Hepatocyte (in vitro differentiated cells): ENCODE results near the gene PHKG1. TPM values are rescaled to one million over a fixed set of nuclear protein-coding genes. Genes with fewer than 3 reads are reported as not detected.
"Not testable (repeated sequence)": the region's sequence is repeated elsewhere in the genome, so short reads cannot be mapped to it uniquely, and the experiment has no call there.

ENCODE experiments used
- DNase-seq: peaks from one replicate; pipeline ENCODE4 v3.0.0-alpha.2; 2016; ENCODE audit warnings: low spot score
- H2AFZ ChIP-seq: fragments of 200-600 bp; sonication (generic); 2 replicates; pipeline ENCODE4 v1.6.0; 2016; ENCODE audit warnings: antibody characterized with exemption, mild to moderate bottlenecking
- H3K27ac ChIP-seq: fragments of 200-600 bp; sonication (generic); 2 replicates; pipeline ENCODE4 v1.5.1; 2016; ENCODE audit warnings: mild to moderate bottlenecking
- H3K27me3 ChIP-seq: fragments of 200-600 bp; sonication (generic); 2 replicates; pipeline ENCODE4 v1.6.1; 2016
- H3K36me3 ChIP-seq: fragments of 200-600 bp; sonication (generic); replicated peaks from 2 replicates; pipeline ENCODE4 v1.5.1; 2016; ENCODE audit warnings: low read depth; ENCODE audit not compliant: insufficient read depth
- H3K4me1 ChIP-seq: fragments of 200-600 bp; sonication (generic); 2 replicates; pipeline ENCODE4 v1.5.1; 2016; ENCODE audit warnings: mild to moderate bottlenecking, moderate library complexity; ENCODE audit not compliant: insufficient read depth
- H3K4me2 ChIP-seq: fragments of 200-600 bp; sonication (generic); 2 replicates; pipeline ENCODE4 v1.6.0; 2016
- H3K4me3 ChIP-seq: fragments of 200-600 bp; sonication (generic); 2 replicates; pipeline ENCODE4 v1.5.1; 2016; ENCODE audit warnings: mild to moderate bottlenecking
- H3K79me2 ChIP-seq: fragments of 200-600 bp; sonication (generic); 2 replicates; pipeline ENCODE4 v1.6.0; 2017; ENCODE audit warnings: mild to moderate bottlenecking
- H3K9me2 ChIP-seq: fragments of 200-600 bp; sonication (generic); replicated peaks from 2 replicates; pipeline ENCODE4 v1.6.0; 2017; ENCODE audit warnings: mild to moderate bottlenecking; ENCODE audit not compliant: insufficient read depth
- H3K9me3 ChIP-seq: fragments of 200-600 bp; sonication (generic); 2 replicates; pipeline ENCODE4 v1.5.1; 2016; ENCODE audit warnings: low read depth, mild to moderate bottlenecking
- H4K20me1 ChIP-seq: fragments of 200-600 bp; sonication (generic); 2 replicates; pipeline ENCODE4 v1.6.0; 2016; ENCODE audit warnings: mild to moderate bottlenecking; ENCODE audit not compliant: insufficient read depth, poor library complexity, severe bottlenecking
- EZH2 ChIP-seq: fragments of 200-600 bp; sonication (generic); IDR thresholded peaks from 2 replicates; pipeline ENCODE4 v1.6.1; 2016; ENCODE audit warnings: antibody characterized with exemption, mild to moderate bottlenecking, borderline replicate concordance
- EZH2phosphoT487 ChIP-seq: fragments of 200-600 bp; sonication (generic); IDR thresholded peaks from one replicate; pipeline ENCODE4 v1.6.1; 2018; ENCODE audit warnings: antibody characterized with exemption, mild to moderate bottlenecking, low read depth, moderate library complexity; ENCODE audit not compliant: unreplicated experiment, severe bottlenecking
- WGBS: methylation state at CpG from one replicate; pipeline ENCODE4 v1.1.6; 2016; ENCODE audit warnings: low lambda C conversion rate; ENCODE audit errors: missing lambda C conversion rate; 5-methylcytosine and 5-hydroxymethylcytosine counted together
- polyA plus RNA-seq: library from polyadenylated mRNA; unstranded; fragments of >200 nt; fragmentation: Nextera tagmentation; extraction: Ambion mirVana; gene quantifications from 2 replicates; pipeline ENCODE4 v1.2.1, GENCODE V29; 2016
- total RNA-seq: library from RNA; depleted of rRNA; stranded (reverse); fragments of >200 nt; gene quantifications from 2 replicates; pipeline ENCODE4 v1.2.3, GENCODE V29; 2014
- TF ChIP-seq, protein P1 (sequence below): fragments of 200-600 bp; sonication (generic); IDR thresholded peaks from 2 replicates; pipeline ENCODE4 v1.5.1; 2016; ENCODE audit warnings: antibody characterized with exemption, mild to moderate bottlenecking; ENCODE audit not compliant: poor library complexity

PHKG1 gene
- total and polyA plus RNA-seq, 2 experiments from 2014 or later: 0.13 TPM; not detected in 1

- no peaks in the 10 kb centered on the region for H3K27me3 ChIP-seq
- 63% methylated on average over 1 of the region's 1 CpG for WGBS
- H3K4me1 ChIP-seq: no peaks in the 10 kb centered on the region
- no peaks in the 10 kb centered on the region for H3K9me2 ChIP-seq
- H3K4me2 ChIP-seq: no peak overlapping the region
- no peaks in the 10 kb centered on the region for H3K9me3 ChIP-seq
- no peak for DNase-seq
- H4K20me1 ChIP-seq: no peaks in the 10 kb centered on the region
- H2AFZ ChIP-seq: no peak overlapping the region
- no peaks in the 10 kb centered on the region for H3K36me3 ChIP-seq
- H3K27ac ChIP-seq: no peak overlapping the region
- H3K79me2 ChIP-seq: peaks cover 3% of the 10 kb centered on the region
- no peak overlapping the region for H3K4me3 ChIP-seq
- TF ChIP-seq EZH2phosphoT487: no peak
These were observed 17.9 kb upstream of the PHKG1 start for GRCh38 chr7:56110611-56111010.

GRCh38 chr7:56107954-56108258 lies 15.2 kb upstream of the PHKG1 start:
- no peaks in the 10 kb centered on the region for H3K27me3 ChIP-seq
- TF ChIP-seq EZH2phosphoT487 (no peak), EZH2 (no peak)
- TF ChIP-seq, protein P1, sequence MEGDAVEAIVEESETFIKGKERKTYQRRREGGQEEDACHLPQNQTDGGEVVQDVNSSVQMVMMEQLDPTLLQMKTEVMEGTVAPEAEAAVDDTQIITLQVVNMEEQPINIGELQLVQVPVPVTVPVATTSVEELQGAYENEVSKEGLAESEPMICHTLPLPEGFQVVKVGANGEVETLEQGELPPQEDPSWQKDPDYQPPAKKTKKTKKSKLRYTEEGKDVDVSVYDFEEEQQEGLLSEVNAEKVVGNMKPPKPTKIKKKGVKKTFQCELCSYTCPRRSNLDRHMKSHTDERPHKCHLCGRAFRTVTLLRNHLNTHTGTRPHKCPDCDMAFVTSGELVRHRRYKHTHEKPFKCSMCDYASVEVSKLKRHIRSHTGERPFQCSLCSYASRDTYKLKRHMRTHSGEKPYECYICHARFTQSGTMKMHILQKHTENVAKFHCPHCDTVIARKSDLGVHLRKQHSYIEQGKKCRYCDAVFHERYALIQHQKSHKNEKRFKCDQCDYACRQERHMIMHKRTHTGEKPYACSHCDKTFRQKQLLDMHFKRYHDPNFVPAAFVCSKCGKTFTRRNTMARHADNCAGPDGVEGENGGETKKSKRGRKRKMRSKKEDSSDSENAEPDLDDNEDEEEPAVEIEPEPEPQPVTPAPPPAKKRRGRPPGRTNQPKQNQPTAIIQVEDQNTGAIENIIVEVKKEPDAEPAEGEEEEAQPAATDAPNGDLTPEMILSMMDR: no peak
- WGBS: 100% methylated on average over 1 of the region's 1 CpG
- no peaks in the 10 kb centered on the region for H3K4me1 ChIP-seq
- H2AFZ ChIP-seq: no peak overlapping the region
- no peaks in the 10 kb centered on the region for H3K9me3 ChIP-seq
- no peak for DNase-seq
- H3K9me2 ChIP-seq: no peaks in the 10 kb centered on the region
- H3K27ac ChIP-seq: no peak overlapping the region
- no peak overlapping the region for H3K4me3 ChIP-seq
- no peak overlapping the region for H3K4me2 ChIP-seq
- H3K36me3 ChIP-seq: no peaks in the 10 kb centered on the region
- peaks cover 10% of the 10 kb centered on the region for H3K79me2 ChIP-seq
- H4K20me1 ChIP-seq: no peaks in the 10 kb centered on the region

GRCh38 chr7:56106108-56107073 lies 13.6 kb upstream of the PHKG1 start, which contains the start of gene CHCHD2:
Gene CHCHD2, minus strand, starts transcription at chr7:56106476. Its CDS starts 63 bp downstream, at chr7:56106413.
- H2AFZ ChIP-seq: peak within 1 kb of the TSS; percentile 81
- no peaks in the 10 kb centered on the region for H3K36me3 ChIP-seq
- H3K27me3 ChIP-seq: no peaks in the 10 kb centered on the region
- peak within 1 kb of the TSS; percentile 64 for H3K4me2 ChIP-seq
- TF ChIP-seq EZH2phosphoT487: no peak
- no peak for TF ChIP-seq EZH2
- TF ChIP-seq, protein P1: no peak
- no peaks in the 10 kb centered on the region for H4K20me1 ChIP-seq
- no peaks in the 10 kb centered on the region for H3K4me1 ChIP-seq
- H3K4me3 ChIP-seq: peak within 1 kb of the TSS; percentile 64
- peak within 1 kb of the TSS; percentile 83 for H3K27ac ChIP-seq
- peaks cover 10% of the 10 kb centered on the region for H3K79me2 ChIP-seq
- H3K9me3 ChIP-seq: no peaks in the 10 kb centered on the region
- peak; percentile 90 for DNase-seq
- WGBS: 56% methylated on average over 57 of the region's 57 CpGs
- no peaks in the 10 kb centered on the region for H3K9me2 ChIP-seq

GRCh38 chr7:56105508-56105907 lies 12.8 kb upstream of the PHKG1 start:
- H2AFZ ChIP-seq: no peak overlapping the region

DNA sequence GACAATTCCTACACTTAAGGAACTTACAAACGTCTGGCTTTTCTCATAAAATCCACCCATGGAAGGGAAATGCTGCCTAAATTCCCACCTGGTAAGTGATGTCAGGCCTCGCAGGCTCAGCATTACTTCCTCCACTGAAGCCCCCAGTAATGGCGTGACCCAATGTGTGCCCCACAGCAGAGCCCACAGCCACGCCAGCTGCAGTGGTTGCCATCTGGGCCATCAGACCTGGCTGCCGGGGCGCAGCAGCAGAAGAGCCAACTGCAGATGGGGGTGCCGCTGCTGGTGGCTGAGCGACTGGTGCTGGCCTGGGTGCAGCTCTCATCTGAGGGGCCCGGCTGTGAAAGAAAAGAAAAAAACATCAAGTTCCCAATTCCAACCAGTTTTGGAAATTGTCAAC lies 11.4 kb upstream of the PHKG1 start:
- H3K27me3 ChIP-seq, H3K4me3 ChIP-seq, H4K20me1 ChIP-seq, H2AFZ ChIP-seq, H3K36me3 ChIP-seq, H3K9me2 ChIP-seq, H3K4me2 ChIP-seq, H3K4me1 ChIP-seq, H3K9me3 ChIP-seq, H3K27ac ChIP-seq, DNase-seq: not testable (repeated sequence)
- WGBS: 88% methylated on average over 9 of the region's 9 CpGs
- H3K79me2 ChIP-seq: peaks cover 10% of the 10 kb centered on the region

More at GRCh38 chr7:56105508-56105907, 12.8 kb upstream of the PHKG1 start:
- peaks cover 10% of the 10 kb centered on the region for H3K79me2 ChIP-seq
- H3K9me3 ChIP-seq: no peaks in the 10 kb centered on the region
- peak overlapping the region; percentile 64 for H3K4me2 ChIP-seq
- DNase-seq: no peak
- H3K36me3 ChIP-seq: no peaks in the 10 kb centered on the region
- H3K4me3 ChIP-seq: peak overlapping the region; percentile 64
- no peaks in the 10 kb centered on the region for H3K9me2 ChIP-seq
- H3K27ac ChIP-seq: peak overlapping the region; percentile 83
- no peaks in the 10 kb centered on the region for H3K4me1 ChIP-seq
- TF ChIP-seq EZH2phosphoT487 (no peak), EZH2 (no peak)
- TF ChIP-seq, protein P1: no peak
- no peaks in the 10 kb centered on the region for H3K27me3 ChIP-seq
- H4K20me1 ChIP-seq: no peaks in the 10 kb centered on the region
- 63% methylated on average over 6 of the region's 6 CpGs for WGBS
